ENCODE results near the gene TBRG4. TPM values are rescaled to one million over a fixed set of nuclear protein-coding genes. Genes with fewer than 3 reads are reported as not detected.

TBRG4 gene
- total and polyA plus RNA-seq, 7 donors: 31.8 to 80.1 (median 44.6) TPM

GRCh38 chr7:45147858-45148652 lies 36.6 kb upstream of the TBRG4 start:
- Histone ChIP-seq H3K27me3 (peaks cover 0 to 27% (median 13%) of the 10 kb centered on the region in 3 donors), H3K9me3 (no peaks in the 10 kb centered on the region), H3K27ac (no peak overlapping the region), H3K4me3 (no peak overlapping the region), H3K4me1 (no peaks in the 10 kb centered on the region), H3K36me3 (no peaks in the 10 kb centered on the region)
- TF ChIP-seq POLR2A (IDR thresholded peaks at IDR 0.05): no peak
- no peak for TF ChIP-seq CTCF (IDR thresholded peaks at IDR 0.05)
- TF ChIP-seq POLR2AphosphoS5 (IDR thresholded peaks at IDR 0.05): no peak
- TF ChIP-seq EP300 (IDR thresholded peaks at IDR 0.05): no peak
- DNase-seq: peak; percentile 58
- WGBS, 2 donors: 60 to 67% methylated on average over 32 of the region's 32 CpGs
- intact Hi-C loops (cut with DNase I): no loop called here

GRCh38 chr7:45146531-45147379 lies 35.3 kb upstream of the TBRG4 start:
- 76 to 82% methylated on average over 19 of the region's 19 CpGs for WGBS, 2 donors
- intact Hi-C loops (cut with DNase I): no loop called here
- DNase-seq: peak; percentile 64

GRCh38 chr7:45145881-45146280 lies 34.4 kb upstream of the TBRG4 start:
- 79 to 84% methylated on average over 7 of the region's 7 CpGs for WGBS, 2 donors
- Histone ChIP-seq H3K9me3 (no peaks in the 10 kb centered on the region), H3K27ac (no peak overlapping the region), H3K4me1 (no peaks in the 10 kb centered on the region), H3K36me3 (no peaks in the 10 kb centered on the region), H3K27me3 (peaks cover 0 to 27% (median 13%) of the 10 kb centered on the region in 3 donors), H3K4me3 (no peak overlapping the region)
- TF ChIP-seq POLR2A (IDR thresholded peaks at IDR 0.05) (no peak), CTCF (IDR thresholded peaks at IDR 0.05) (no peak), EP300 (IDR thresholded peaks at IDR 0.05) (no peak), POLR2AphosphoS5 (IDR thresholded peaks at IDR 0.05) (no peak)
- peak; percentile 34 for DNase-seq
- intact Hi-C loops (cut with DNase I): no loop called here

More at GRCh38 chr7:45146531-45147379, 35.3 kb upstream of the TBRG4 start:
- Histone ChIP-seq H3K4me3 (no peak overlapping the region), H3K4me1 (no peaks in the 10 kb centered on the region), H3K36me3 (no peaks in the 10 kb centered on the region), H3K27me3 (peaks cover 0 to 27% (median 13%) of the 10 kb centered on the region in 3 donors), H3K9me3 (no peaks in the 10 kb centered on the region), H3K27ac (no peak overlapping the region)
- TF ChIP-seq CTCF (IDR thresholded peaks at IDR 0.05): no peak
- TF ChIP-seq POLR2A (IDR thresholded peaks at IDR 0.05): no peak
- TF ChIP-seq POLR2AphosphoS5 (IDR thresholded peaks at IDR 0.05): no peak
- no peak for TF ChIP-seq EP300 (IDR thresholded peaks at IDR 0.05)

GRCh38 chr7:45143616-45144015 lies 32.1 kb upstream of the TBRG4 start:
- H3K4me1 ChIP-seq: no peaks in the 10 kb centered on the region
- no peaks in the 10 kb centered on the region for H3K9me3 ChIP-seq
- 92 to 94% methylated on average over 4 of the region's 4 CpGs for WGBS, 2 donors
- H3K4me3 ChIP-seq: no peak overlapping the region
- TF ChIP-seq POLR2A (IDR thresholded peaks at IDR 0.05) (no peak), EP300 (IDR thresholded peaks at IDR 0.05) (no peak), CTCF (IDR thresholded peaks at IDR 0.05) (no peak), POLR2AphosphoS5 (IDR thresholded peaks at IDR 0.05) (no peak)
- H3K27me3 ChIP-seq: peaks cover 0 to 27% (median 13%) of the 10 kb centered on the region in 3 donors
- H3K36me3 ChIP-seq: no peaks in the 10 kb centered on the region
- no peak for DNase-seq
- intact Hi-C loops (cut with DNase I): no loop called here
- H3K27ac ChIP-seq: no peak overlapping the region
